Measurements from ENCODE around the gene VWCE.
A peak's percentile ranks its signal among the peaks of the same experiment; 100 is the strongest.

VWCE gene, protein sequence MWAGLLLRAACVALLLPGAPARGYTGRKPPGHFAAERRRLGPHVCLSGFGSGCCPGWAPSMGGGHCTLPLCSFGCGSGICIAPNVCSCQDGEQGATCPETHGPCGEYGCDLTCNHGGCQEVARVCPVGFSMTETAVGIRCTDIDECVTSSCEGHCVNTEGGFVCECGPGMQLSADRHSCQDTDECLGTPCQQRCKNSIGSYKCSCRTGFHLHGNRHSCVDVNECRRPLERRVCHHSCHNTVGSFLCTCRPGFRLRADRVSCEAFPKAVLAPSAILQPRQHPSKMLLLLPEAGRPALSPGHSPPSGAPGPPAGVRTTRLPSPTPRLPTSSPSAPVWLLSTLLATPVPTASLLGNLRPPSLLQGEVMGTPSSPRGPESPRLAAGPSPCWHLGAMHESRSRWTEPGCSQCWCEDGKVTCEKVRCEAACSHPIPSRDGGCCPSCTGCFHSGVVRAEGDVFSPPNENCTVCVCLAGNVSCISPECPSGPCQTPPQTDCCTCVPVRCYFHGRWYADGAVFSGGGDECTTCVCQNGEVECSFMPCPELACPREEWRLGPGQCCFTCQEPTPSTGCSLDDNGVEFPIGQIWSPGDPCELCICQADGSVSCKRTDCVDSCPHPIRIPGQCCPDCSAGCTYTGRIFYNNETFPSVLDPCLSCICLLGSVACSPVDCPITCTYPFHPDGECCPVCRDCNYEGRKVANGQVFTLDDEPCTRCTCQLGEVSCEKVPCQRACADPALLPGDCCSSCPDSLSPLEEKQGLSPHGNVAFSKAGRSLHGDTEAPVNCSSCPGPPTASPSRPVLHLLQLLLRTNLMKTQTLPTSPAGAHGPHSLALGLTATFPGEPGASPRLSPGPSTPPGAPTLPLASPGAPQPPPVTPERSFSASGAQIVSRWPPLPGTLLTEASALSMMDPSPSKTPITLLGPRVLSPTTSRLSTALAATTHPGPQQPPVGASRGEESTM

DNA sequence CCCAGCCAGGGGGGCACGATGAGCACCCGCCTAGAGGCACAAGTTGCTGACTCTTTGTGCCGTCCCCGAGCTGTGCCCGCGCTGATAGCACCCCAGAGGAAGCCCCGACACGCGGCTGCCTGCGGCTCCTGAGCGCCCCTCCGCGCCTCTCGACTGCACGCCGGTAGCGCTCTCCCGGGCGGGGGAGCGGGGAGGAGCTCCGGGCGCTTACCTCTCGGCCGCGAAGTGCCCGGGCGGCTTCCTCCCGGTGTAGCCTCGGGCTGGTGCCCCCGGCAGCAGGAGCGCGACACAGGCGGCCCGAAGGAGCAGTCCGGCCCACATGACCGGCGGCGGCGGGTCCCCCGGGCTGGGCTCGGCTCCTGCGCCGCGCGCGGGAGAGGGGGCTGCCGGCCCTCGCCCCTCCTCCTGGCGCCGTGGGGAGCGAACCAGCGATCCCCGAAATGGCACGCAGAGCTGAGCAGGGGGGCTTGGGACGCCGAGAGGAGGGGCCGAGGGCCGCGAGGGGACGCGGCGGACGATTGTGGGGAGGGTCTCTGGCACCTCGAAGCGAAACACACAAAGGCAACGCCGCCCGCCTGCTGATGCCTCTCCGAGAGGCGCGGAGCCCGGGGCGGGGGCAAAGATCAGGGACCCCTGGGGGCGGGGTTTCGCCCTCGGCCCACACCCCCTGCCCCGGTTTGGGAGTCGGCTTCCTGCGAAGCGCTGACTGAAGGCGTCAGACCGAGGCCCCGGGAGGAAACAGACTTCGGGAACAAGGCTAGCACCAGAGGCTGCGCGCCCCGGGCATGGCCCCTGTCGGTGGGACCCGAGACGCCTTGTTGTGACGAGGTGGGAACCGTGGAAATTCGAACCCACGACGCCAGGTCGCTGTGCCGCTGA is at the start of gene VWCE:
VWCE (minus strand) TSS at position 600 of the 879 bp plus-strand sequence; CDS start at position 321, 279 bp downstream.
- peak; percentile 85 for DNase-seq

DNA sequence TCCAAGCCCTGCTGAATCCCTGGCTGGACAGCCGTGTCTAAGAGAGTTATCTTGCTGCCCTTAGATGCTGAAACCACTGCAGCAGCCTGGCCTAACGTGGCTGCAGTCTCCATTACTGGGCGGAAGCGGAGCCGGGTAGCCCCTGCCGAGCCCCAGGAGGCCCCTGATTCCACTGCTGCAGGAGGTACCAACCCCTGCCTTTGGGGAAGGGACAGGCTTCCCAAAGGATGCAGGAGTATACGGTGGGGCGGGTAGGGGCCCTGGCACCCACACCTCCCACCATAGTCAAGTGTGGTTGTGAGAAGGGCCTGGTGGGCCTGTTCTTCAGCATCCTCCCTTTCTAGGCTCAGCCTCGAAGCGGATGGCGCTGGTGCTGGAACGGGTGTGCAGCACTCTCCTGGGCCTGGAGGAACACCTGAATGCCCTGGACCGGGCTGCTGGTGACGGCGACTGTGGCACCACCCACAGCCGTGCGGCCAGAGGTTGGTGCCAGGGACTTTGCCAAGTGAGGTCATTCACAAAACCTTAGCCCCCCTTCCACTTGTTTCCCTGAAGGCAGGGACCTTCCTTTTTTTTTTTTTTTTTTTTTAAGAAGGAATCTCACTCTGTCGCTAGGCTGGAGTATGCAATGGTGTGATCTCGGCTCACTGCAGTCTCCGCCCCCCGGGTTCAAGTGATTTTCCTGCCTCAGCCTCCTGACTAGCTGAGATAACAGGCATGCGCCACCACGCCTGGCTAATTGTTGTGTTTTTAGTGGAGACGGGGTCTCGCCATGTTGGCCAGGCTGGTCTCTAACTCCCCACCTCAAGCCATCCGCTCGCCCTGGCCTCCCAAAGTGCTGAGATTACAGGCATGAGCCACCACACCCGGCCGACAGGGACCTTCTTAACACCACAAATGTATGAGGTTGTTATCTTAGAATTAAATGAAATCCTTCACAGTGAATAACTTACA is 49.0 kb upstream of the VWCE start:
- no peak for DNase-seq

DNA sequence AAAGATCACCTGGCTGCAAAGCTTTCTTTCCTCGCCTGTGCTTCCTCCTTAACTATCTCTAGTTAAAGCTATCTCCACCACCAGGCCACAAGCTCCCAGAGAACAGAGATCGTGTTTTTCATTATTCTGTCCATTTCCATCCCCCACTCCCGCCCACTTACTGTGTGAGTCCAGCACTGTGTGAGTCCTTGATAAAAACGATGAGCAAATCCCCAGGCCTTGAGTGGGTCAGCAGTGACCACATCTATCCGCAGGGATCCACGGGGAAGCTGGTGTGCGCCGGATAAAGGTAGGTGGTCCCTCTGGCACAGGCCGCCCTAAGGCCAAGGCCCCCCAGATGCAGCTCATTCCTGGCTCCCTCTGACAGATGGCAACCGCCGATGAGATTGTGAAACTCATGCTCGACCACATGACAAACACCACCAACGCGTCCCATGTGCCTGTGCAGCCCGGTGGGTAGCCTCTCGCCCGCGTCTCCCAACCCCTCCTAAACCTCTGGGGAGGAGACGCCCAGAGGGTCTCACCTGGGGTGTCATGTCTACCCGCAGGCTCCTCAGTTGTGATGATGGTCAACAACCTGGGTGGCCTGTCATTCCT is 47.2 kb upstream of the VWCE start:
- no peak for DNase-seq

DNA sequence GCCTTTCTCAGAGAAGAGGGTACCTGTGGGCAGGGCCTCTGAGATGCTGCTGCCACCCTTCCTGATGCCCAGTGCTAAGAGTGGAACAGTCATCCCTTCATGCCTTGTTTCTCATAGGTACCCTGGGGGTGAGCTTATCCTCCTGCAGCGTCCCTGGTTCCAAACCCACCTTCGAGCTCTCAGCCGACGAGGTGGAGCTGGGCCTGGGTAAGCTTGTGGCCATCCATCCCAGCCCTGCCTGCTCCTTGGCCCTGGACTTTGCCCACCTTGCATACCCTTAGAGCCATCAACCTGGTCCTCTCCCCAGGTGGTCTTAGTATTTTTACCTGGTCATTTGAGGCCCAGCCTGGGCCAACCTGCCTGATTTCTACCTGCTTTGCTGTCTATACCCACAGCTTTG is 46.6 kb upstream of the VWCE start:
- DNase-seq, result no peak

DNA sequence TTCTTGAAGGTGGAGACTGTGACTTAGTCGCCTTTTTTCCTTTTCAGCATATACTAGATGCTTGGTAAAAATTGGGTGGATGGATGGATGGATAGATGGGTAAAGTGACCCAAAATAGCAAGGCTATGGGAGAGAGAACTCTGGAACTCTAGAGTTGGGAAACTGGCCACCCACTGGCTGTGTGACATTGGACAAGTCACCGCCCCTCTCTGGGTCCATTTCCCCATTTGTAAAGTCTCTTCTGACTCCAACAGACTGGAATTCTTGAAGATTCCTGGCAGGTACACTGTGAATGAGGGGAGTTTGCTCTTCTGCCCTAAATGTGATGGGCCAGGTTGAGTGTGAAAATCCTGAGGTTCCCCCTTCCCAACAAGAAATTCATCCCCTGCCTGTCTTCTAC is 45.9 kb upstream of the VWCE start:
- no peak for DNase-seq

DNA sequence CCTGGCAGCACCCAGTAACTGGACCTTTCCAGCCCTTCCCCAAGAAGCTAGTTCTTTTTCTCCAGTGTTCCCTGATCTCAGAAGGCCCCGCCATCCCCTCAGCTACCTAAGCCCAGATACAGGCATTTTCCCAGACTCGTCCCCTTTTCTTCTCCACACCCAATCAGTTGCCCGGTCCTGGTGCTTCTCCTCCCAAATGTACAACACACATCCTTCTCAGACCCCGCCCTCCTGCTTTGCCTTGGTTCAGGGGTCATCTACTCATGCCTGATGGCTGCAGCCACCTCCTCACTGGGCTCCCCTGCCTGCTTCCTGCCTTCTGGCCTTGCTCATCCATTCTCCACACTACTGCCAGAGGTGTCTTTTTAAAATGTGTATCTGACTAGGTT is 44.4 kb upstream of the VWCE start:
- DNase-seq, result no peak

DNA sequence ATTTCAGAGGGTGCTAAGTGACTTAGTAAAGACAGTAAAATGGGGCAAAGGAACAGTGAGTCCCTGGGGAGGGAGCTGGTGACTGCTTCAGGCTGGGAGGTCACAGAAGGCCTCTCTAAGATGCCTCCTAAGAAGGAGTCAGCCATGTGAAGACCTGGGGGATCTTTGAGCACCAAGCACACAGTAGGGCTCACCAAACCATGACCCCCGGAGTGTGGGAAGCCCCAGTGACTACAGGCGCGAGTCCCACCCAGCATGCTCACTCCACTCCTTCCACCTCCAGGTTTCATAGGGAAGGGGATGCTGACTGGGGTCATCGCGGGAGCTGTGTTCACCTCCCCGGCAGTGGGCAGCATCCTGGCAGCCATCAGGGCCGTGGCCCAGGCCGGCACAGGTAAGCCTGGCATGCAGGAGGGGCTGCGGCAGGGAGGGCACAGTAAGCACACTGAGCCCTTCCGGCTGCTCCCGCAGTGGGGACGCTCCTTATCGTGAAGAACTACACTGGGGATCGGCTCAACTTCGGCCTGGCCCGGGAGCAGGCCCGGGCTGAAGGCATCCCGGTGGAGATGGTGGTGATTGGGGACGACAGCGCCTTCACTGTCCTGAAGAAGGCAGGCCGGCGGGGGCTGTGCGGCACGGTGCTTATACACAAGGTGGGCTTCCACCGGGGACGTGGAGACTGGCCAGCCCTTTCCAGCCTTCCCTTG is 43.8 kb upstream of the VWCE start:
- DNase-seq, result no peak

DNA sequence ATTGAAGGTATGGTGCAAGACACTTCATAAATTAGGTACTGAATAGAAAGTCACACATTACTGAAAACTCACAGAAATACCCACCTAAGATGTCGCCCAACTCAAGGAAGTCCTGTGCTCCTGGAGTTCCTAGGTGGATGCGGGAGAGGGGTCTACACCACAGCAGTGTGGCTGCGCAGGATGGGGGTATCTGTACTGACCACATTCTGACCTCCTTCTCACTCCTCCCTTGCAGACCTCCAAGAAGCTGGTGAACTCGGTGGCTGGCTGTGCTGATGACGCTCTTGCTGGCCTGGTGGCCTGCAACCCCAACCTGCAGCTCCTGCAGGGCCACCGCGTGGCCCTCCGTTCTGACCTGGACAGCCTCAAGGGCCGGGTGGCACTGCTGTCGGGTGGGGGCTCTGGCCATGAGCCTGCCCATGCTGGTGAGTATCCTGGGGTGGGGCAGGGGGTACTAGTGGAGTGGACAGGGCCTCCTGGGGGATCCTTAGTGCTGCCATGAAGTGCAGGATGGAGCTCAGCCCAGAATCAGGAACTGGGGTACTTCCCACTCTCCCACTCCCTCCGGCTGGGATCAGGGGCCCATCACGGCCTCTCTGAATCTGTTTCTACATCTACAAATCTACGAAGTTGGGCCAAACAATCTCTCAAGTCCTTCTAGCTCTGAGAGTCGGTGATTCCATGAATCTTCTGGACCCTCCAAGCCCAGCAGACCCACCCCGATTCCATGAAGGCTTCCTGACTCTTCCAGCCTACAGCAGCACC is 42.8 kb upstream of the VWCE start:
- DNase-seq, result no peak

DNA sequence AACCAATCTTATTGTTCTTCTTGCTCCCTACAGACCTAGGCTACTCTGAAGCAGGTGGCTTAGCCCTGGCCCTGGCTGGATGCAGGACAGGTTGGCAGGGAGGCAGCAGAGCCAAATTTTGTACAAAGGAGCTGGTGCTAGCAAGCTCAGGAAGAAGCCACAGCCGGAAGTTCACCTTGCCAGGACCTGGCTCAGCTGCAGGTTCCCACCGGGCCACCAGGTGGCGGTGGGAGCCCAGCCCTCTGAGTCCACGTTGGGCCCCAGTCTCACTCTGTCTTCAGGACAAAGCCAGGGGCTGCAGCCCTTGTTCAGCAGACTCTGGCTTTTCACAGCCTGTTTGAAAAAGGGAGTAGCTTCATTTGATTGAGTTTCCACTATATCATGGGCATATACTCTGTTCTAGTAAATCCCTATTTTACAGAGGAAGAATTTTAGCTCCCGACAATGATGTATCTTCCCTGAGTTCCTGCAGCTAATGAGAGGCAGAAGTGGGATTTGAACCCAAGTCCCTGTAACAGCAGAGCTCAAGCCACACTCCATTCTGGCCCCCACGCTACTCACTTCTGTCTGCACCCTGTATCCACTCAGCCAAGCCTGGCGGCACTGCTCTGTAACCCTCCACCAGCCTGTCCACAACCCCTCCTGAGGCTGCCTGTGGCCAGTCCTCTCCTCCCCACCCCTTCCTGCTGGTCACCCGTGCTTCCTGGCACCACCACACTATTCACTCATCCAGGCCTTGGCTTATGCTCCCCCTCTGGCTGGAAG is 41.2 kb upstream of the VWCE start:
- DNase-seq, result peak; percentile 86

DNA sequence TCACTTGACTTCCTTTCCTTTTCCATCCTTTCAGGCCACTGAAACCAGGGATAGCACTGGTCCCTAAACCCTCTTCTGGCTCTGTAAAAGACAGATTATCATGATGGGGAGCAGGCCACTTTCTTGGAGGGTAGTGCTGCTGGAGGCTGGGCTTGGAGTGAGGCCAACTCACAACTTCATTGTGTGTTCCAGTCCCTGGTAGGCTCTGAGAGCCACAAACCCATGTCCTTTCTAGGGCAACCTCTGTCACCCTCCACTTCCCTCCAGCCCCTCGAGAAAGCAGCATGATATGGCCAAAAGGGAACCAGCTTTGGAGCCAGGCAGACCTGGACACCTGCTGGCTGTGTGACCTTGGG is 40.2 kb upstream of the VWCE start:
- no peak for DNase-seq

DNA sequence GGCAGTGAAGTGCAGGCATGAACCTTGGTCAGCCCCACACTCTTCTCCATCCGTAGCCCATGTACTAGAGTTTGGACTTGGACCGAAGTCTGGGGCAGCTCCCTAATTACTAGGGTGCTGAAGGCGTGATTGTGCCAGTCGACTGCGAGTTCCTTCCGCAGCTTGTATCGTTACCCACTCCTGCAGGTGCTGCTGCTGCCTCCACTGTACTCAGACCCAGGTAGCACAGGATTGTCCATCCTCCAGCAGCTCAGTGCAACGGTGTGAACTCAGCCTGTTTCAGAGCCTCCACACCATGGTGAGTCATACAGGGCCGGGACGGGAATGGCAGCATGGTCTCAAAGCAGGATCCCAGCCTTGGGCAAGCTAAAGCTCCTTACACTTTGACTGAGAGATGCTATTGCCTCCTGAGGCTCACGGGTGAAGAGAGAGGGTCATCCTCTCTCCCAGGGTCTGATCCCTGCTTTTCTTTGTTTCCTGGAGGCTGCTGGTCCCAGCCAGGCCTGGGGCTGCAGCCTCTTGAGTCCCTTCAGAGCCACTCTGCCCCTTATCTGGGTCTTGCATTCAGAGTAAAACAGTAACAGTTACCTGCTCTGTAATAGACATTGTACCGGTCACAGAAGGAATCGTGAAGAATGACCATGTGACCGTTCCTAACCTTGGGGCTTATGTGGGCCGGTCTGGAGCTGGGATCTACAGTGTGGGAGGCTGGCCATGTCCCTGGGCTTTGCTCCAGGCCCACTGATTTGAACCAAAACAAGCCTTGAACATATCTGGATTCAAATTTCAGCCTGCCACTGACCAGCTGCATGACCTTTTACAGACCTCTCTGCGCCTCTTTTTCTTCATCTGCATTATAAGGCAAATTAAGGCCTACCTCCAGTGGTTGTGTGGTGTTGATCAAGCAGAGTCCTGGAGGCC is 39.6 kb upstream of the VWCE start:
- peak; percentile 16 for DNase-seq

DNA sequence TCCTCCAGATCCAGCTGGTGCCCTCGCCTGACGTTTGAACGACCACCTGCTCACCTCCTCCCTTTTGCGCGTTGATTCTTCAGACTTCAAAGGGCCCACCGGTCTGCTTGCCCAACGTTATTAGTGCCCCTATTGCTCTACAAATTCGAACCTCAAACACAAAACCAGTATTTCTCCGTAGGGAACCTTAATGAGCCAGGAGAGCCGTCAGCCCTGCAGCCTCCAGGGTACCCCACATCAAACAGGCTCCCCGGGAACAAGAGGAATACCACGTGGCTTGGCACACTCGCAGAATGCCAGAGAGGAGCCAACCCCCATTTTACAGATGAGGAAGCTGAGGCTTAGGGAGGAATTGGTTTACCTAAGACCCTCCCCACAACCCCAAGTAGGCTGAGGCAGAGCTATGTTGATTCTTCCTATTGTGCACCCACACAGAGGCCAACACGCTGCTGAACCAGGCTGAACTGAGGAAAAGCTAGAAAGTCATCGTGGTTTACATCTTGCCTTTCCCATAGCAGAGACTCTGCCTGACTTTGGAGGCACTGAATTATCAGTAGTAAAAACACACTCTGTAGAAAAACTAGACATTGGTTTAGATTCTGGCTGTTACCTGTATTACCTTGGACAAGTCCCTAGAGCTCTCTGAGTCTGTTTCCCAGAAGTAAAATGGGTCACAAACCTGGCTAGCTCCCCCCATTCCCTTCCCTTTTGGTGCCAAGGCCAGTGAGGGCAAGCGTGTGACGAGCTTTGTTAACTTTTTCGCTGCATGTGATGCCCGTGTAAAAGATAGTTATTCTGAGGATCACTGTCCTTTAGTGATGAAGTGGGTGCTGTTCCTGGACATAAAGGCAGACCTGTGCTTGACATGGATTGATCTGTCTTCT is 38.7 kb upstream of the VWCE start:
- DNase-seq, result peak; percentile 44

DNA sequence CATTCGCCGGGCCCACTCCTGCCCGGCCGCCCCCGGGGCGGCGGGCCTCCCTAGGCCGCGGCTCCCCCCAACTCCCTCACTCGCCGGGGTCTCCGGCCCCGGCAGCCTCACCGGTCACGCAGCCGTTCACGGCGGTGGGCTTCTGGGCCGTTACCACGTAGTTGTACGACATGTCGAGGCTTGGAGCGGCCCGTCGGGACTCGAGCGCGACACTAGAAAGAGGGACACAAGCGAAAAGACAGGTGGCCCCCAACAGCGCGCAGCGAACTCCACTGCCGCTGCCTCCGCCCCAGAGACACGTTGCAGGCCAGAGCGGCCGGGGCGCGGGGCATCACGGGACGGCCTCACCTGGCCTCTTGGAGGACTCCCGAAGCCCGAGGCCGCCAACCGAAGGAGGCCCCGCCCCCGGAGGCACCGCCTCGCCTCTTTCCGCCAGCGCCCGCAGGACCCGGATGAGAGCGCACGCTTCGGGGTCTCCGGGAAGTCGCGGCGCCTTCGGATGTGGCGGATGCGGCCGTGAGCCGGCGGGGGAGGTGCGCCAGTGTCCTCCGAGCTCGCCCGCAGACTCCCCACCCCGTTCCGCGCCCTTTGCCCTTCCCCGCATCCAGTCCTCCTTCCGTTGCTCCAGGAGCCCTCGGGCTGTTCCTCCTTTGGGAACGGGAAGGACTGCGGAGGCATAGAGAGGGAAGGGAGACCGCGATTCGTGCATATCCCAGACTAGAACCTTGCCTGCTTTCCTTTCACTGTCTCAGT is 37.9 kb upstream of the VWCE start, which contains the start of the genes DDB1 and TKFC:
DDB1 (minus strand) TSS at position 309 of the 753 bp plus-strand sequence; CDS start at position 172, 137 bp downstream.
TKFC (plus strand) TSS at position 432 of the 753 bp plus-strand sequence. CDS start 1,501 bp downstream, outside the sequence.
- peak; percentile 99 for DNase-seq

DNA sequence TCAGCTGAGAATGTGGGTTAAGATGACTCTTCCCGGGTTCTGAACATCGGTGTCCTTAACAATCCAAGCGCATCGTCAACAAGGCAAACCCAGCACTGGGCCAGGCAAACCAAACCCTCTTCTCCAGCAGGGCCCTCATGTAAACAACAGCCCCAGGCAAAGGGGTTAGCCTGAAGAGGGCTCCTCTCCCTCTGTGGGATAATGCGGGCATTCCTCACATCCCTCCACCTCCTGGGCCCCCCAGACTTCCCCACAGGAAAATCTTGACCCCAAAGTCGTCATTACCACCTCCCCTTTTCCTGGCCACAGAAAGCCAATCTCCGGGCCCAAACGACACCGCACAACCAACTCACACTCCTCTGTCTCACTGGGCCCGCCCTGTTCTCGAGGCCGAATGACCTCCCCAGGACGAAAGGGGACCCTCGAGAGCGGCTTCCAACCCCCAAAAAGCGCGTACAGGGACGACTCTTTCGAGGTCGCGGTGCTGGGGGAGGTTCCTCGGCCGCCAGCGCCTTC is 37.2 kb upstream of the VWCE start:
- peak; percentile 14 for DNase-seq

DNA sequence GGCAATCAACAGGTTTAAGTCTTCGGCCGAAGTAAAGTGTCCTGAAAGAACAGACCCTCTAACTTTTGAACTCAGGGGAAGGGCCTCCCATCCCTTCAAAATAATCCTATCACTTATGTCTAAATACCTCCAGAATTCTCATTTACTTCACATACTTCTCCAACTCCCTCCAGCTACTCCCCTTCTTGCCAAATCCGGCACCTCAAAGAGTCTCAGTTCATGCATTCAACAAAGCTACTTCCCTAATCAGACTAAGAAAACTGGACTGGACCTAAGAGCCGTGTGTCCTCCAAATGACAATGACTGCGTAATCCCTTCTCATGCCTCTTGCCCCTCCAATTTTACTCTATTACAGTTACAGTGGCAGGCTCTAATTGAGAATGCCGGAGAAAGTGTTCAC is 36.5 kb upstream of the VWCE start:
- no peak for DNase-seq

DNA sequence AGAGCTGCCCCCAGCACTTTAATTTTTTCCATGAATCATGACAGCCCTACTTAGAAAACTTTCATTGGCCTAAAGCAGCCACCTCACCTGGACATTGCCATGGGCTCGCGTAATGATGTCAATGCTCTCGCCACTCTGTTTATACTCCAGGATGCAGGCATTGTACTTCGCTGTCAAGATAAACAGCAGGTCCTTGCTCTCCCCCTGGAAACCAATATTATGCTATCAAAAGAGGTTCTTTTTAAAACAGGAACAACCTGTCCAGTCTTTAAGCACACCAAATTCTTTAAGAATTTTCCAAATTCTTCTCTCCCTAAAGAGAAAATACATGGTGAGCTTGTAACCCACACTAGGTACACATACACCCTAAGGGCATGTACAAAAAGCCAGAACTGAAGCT is 34.8 kb upstream of the VWCE start:
- DNase-seq, result no peak

All from stimulated activated CD4-positive, alpha-beta T cell treated with anti-CD3 and anti-CD28 coated beads, Interleukin-15, amount 100 ng/mL, for 24 hours (primary cell).